ENCODE data around the gene APOH. TPM values are rescaled to one million over a fixed set of nuclear protein-coding genes. Genes with fewer than 3 reads are reported as not detected.

APOH gene, protein sequence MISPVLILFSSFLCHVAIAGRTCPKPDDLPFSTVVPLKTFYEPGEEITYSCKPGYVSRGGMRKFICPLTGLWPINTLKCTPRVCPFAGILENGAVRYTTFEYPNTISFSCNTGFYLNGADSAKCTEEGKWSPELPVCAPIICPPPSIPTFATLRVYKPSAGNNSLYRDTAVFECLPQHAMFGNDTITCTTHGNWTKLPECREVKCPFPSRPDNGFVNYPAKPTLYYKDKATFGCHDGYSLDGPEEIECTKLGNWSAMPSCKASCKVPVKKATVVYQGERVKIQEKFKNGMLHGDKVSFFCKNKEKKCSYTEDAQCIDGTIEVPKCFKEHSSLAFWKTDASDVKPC
- total RNA-seq: 10 to 100 TPM in 2 of 6 donors, 1 to 10 TPM in 3, not detected in 1; 1.3 to 14.2 (median 8.4) TPM

GRCh38 chr17:66228887-66229782 is at the start of gene APOH:
APOH (minus strand) TSS chr17:66229415; CDS start chr17:66229379, 36 bp downstream.
- H3K27ac ChIP-seq: peak within 1 kb of the TSS in 1 of 4 donors; percentile 3
- no peak for ATAC-seq (ENCODE audit: low FRiP score in 2 of 2)
- WGBS, 2 donors: 79 to 83% methylated on average over 20 of the region's 20 CpGs
- DNase-seq: no peak
- TF ChIP-seq POLR2A (IDR thresholded peaks at IDR 0.05) (no peak), POLR2AphosphoS5 (IDR thresholded peaks at IDR 0.05) (no peak), EP300 (IDR thresholded peaks at IDR 0.05) (no peak)
- TF ChIP-seq, protein P1, sequence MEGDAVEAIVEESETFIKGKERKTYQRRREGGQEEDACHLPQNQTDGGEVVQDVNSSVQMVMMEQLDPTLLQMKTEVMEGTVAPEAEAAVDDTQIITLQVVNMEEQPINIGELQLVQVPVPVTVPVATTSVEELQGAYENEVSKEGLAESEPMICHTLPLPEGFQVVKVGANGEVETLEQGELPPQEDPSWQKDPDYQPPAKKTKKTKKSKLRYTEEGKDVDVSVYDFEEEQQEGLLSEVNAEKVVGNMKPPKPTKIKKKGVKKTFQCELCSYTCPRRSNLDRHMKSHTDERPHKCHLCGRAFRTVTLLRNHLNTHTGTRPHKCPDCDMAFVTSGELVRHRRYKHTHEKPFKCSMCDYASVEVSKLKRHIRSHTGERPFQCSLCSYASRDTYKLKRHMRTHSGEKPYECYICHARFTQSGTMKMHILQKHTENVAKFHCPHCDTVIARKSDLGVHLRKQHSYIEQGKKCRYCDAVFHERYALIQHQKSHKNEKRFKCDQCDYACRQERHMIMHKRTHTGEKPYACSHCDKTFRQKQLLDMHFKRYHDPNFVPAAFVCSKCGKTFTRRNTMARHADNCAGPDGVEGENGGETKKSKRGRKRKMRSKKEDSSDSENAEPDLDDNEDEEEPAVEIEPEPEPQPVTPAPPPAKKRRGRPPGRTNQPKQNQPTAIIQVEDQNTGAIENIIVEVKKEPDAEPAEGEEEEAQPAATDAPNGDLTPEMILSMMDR (IDR thresholded peaks at IDR 0.05): no peak
- peaks cover 0 to 11% (median 0%) of the 10 kb centered on the region in 4 donors for H3K4me1 ChIP-seq
- no peaks in the 10 kb centered on the region for H3K36me3 ChIP-seq
- H3K9me3 ChIP-seq: no peaks in the 10 kb centered on the region
- no peak within 1 kb of the TSS for H3K4me3 ChIP-seq
- H3K27me3 ChIP-seq: no peaks in the 10 kb centered on the region

- H3K27me3 ChIP-seq: no peaks in the 10 kb centered on the region
- ATAC-seq (ENCODE audit: low FRiP score in 2 of 2) (no peak), DNase-seq (no peak)
- H3K36me3 ChIP-seq: no peaks in the 10 kb centered on the region
- H3K27ac ChIP-seq: no peak overlapping the region
- no peaks in the 10 kb centered on the region for H3K9me3 ChIP-seq
- no peaks in the 10 kb centered on the region for H3K4me1 ChIP-seq
- H3K4me3 ChIP-seq: no peak overlapping the region
- WGBS, 2 donors: 75 to 83% methylated on average over 2 of the region's 2 CpGs
- no peak for TF ChIP-seq EP300 (IDR thresholded peaks at IDR 0.05)
- TF ChIP-seq POLR2AphosphoS5 (IDR thresholded peaks at IDR 0.05): no peak
- no peak for TF ChIP-seq POLR2A (IDR thresholded peaks at IDR 0.05)
- TF ChIP-seq, protein P1 (IDR thresholded peaks at IDR 0.05): no peak
Measured at GRCh38 chr17:66277191-66277590, 48.0 kb upstream of the APOH start.

- ATAC-seq (ENCODE audit: low FRiP score in 2 of 2): peak in 1 of 2 donors; percentile 39
Measured at GRCh38 chr17:66276328-66276937, 47.2 kb upstream of the APOH start.

GRCh38 chr17:66275651-66276050 is 46.4 kb upstream of the APOH start:
- WGBS, 2 donors: 77 to 83% methylated on average over 6 of the region's 6 CpGs
- H3K9me3 ChIP-seq: no peaks in the 10 kb centered on the region
- H3K36me3 ChIP-seq: no peaks in the 10 kb centered on the region
- no peaks in the 10 kb centered on the region for H3K27me3 ChIP-seq
- ATAC-seq (ENCODE audit: low FRiP score in 2 of 2) (peak in 1 of 2 donors; percentile 60), DNase-seq (no peak)
- no peak overlapping the region for H3K27ac ChIP-seq
- no peak for TF ChIP-seq EP300 (IDR thresholded peaks at IDR 0.05)
- H3K4me3 ChIP-seq: no peak overlapping the region
- H3K4me1 ChIP-seq: no peaks in the 10 kb centered on the region

More at GRCh38 chr17:66276328-66276937, 47.2 kb upstream of the APOH start:
- no peak overlapping the region for H3K4me3 ChIP-seq
- H3K27ac ChIP-seq: no peak overlapping the region
- no peak for DNase-seq
- 92 to 94% methylated on average over 2 to 3 of the region's 3 CpGs for WGBS, 2 donors
- H3K27me3 ChIP-seq: no peaks in the 10 kb centered on the region
- no peaks in the 10 kb centered on the region for H3K9me3 ChIP-seq
- H3K36me3 ChIP-seq: no peaks in the 10 kb centered on the region
- H3K4me1 ChIP-seq: no peaks in the 10 kb centered on the region
- TF ChIP-seq, protein P1 (IDR thresholded peaks at IDR 0.05): no peak
- TF ChIP-seq POLR2AphosphoS5 (IDR thresholded peaks at IDR 0.05) (no peak), EP300 (IDR thresholded peaks at IDR 0.05) (no peak), POLR2A (IDR thresholded peaks at IDR 0.05) (no peak)

DNA sequence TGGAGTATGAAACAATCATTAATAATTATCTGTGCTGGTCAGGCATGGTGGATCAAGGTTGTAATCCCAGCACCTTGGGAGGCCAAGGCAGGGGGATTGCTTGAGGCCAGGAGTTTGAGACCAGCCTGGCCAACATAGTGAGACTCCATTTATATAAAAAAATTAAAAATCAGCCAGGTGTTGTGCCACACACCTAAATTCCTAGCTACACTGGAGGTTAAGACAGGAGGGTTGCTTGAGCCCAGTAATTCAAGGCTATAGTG is 44.3 kb upstream of the APOH start:
- no peaks in the 10 kb centered on the region for H3K27me3 ChIP-seq
- H3K4me3 ChIP-seq: no peak overlapping the region
- no peaks in the 10 kb centered on the region for H3K9me3 ChIP-seq
- no peaks in the 10 kb centered on the region for H3K36me3 ChIP-seq
- TF ChIP-seq POLR2A (IDR thresholded peaks at IDR 0.05): no peak
- TF ChIP-seq, protein P1 (IDR thresholded peaks at IDR 0.05): no peak
- TF ChIP-seq POLR2AphosphoS5 (IDR thresholded peaks at IDR 0.05): no peak
- ATAC-seq (ENCODE audit: low FRiP score in 2 of 2) (no peak), DNase-seq (no peak)
- H3K4me1 ChIP-seq: no peaks in the 10 kb centered on the region
- no peak overlapping the region for H3K27ac ChIP-seq

Data from upper lobe of left lung (tissue), 6 donors.